ENCODE measurements around the gene ANO8. TPM values are rescaled to one million over a fixed set of nuclear protein-coding genes. Genes with fewer than 3 reads are reported as not detected.
A peak's percentile ranks its signal among the peaks of the same experiment; 100 is the strongest.

ANO8 gene
- total RNA-seq, 1 donor from 2014 or later: 34.8 TPM

- Histone ChIP-seq H3K4me3 (peak overlapping the region; percentile 50 to 66), H3K27me3 (no peaks in the 10 kb centered on the region), H3K4me1 (peaks cover 3 to 10% of the 10 kb centered on the region in 2 donors), H3K36me3 (no peaks in the 10 kb centered on the region), H3K27ac (peak overlapping the region; percentile 69 to 73), H3K9me3 (no peaks in the 10 kb centered on the region)
- TF ChIP-seq CTCF (IDR thresholded peaks at IDR 0.05): peak; percentile 71 to 83 (median 82)
- intact Hi-C loops (cut with DNase I): loop anchor here (1.0 to 5.0 kb wide), 3 partner anchors 13 to 175 kb away; partner anchors contain the start of gene MRPL34
- peak; percentile 41 to 86 for DNase-seq (ENCODE audit: low spot score in 2 of 2)
Observed at GRCh38 chr19:17292301-17293074, 42.2 kb downstream of the ANO8 start.

GRCh38 chr19:17289489-17289888 is 45.2 kb downstream of the ANO8 start:
- no peak overlapping the region for H3K27ac ChIP-seq
- intact Hi-C loops (cut with DNase I): no loop called here
- no peaks in the 10 kb centered on the region for H3K27me3 ChIP-seq
- H3K9me3 ChIP-seq: no peaks in the 10 kb centered on the region
- no peak overlapping the region for H3K4me3 ChIP-seq
- TF ChIP-seq CTCF (IDR thresholded peaks at IDR 0.05): no peak
- no peak for DNase-seq (ENCODE audit: low spot score in 2 of 2)
- peaks cover 3 to 10% of the 10 kb centered on the region in 2 donors for H3K4me1 ChIP-seq
- H3K36me3 ChIP-seq: no peaks in the 10 kb centered on the region

GRCh38 chr19:17286752-17287151 is 47.9 kb downstream of the ANO8 start:
- H3K36me3 ChIP-seq: no peaks in the 10 kb centered on the region
- intact Hi-C loops (cut with DNase I): no loop called here
- DNase-seq (ENCODE audit: low spot score in 2 of 2): no peak

GRCh38 chr19:17286263-17286662 is 48.4 kb downstream of the ANO8 start:
- intact Hi-C loops (cut with DNase I): no loop called here
- Histone ChIP-seq H3K27me3 (peaks cover 8% of the 10 kb centered on the region), H3K36me3 (no peaks in the 10 kb centered on the region), H3K9me3 (no peaks in the 10 kb centered on the region), H3K4me1 (peaks cover 7 to 11% of the 10 kb centered on the region in 2 donors), H3K27ac (no peak overlapping the region), H3K4me3 (no peak overlapping the region)
- DNase-seq (ENCODE audit: low spot score in 2 of 2): no peak
- TF ChIP-seq CTCF (IDR thresholded peaks at IDR 0.05): no peak

More at GRCh38 chr19:17286752-17287151, 47.9 kb downstream of the ANO8 start:
- Histone ChIP-seq H3K27ac (no peak overlapping the region), H3K4me1 (peaks cover 5 to 8% of the 10 kb centered on the region in 2 donors), H3K27me3 (peaks cover 3% of the 10 kb centered on the region), H3K9me3 (no peaks in the 10 kb centered on the region), H3K4me3 (no peak overlapping the region)
- TF ChIP-seq CTCF (IDR thresholded peaks at IDR 0.05): no peak

GRCh38 chr19:17285415-17286135 is 49.1 kb downstream of the ANO8 start:
- H3K9me3 ChIP-seq: no peaks in the 10 kb centered on the region
- no peak overlapping the region for H3K4me3 ChIP-seq
- TF ChIP-seq CTCF (IDR thresholded peaks at IDR 0.05): no peak
- H3K27ac ChIP-seq: no peak overlapping the region
- no peaks in the 10 kb centered on the region for H3K36me3 ChIP-seq
- no peak for DNase-seq (ENCODE audit: low spot score in 2 of 2)
- H3K4me1 ChIP-seq: peaks cover 7 to 11% of the 10 kb centered on the region in 2 donors
- H3K27me3 ChIP-seq: peaks cover 8% of the 10 kb centered on the region
- intact Hi-C loops (cut with DNase I): no loop called here

Data from ascending aorta (tissue), 2 donors.